ENCODE results near the gene PAPPA.

PAPPA gene

DNA sequence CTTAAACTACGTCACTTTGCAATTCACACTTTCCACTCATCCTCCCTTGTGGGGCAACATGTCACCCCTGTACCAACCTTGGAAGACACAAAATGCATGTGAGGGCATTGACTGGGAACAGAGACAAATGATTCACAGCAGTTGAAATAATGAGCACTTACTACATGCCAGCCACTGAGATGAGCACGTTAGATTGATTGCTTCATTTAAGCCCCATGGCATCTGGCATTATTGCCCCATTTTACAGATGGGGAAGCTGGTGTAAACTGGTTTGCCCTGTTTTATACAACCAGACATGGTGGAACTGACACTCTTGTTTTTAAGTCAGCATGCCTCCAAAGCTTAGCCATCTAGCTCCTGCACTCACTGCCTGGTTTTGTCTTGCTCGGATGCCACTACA is 204.7 kb downstream of the PAPPA start:
- Histone ChIP-seq H3K36me3 (ENCODE audit: low read length) (no peaks in the 10 kb centered on the region), H3K4me2 (ENCODE audit: low read depth, low read length, poor library complexity, severe bottlenecking) (no peak overlapping the region)

DNA sequence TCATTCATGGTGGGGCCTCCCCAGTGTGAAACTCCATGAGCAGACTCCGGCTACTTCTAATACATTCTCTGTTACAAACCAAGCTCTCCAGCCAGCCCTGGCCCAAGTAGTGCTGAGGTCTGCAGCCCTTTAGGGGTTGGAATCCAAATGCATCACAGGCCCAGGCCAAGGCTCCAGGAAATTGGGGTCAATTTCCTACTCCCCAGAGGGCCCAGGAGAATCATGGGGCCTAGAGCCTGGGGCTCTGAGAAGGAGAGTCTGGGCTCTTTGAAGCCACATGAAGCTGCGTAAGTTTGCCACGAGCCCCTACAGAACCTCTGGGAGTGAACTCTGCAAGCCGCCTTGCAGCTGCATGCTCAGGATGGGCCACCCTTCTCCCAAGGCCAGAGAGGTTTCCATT is 206.4 kb downstream of the PAPPA start:
- Histone ChIP-seq H3K27me3 (ENCODE audit: low read length) (no peaks in the 10 kb centered on the region), H3K9me3 (ENCODE audit: insufficient read depth, low read length) (no peaks in the 10 kb centered on the region), H3K79me2 (ENCODE audit: insufficient read depth, low read length) (no peaks in the 10 kb centered on the region), H3K36me3 (ENCODE audit: low read length) (no peaks in the 10 kb centered on the region), H3K9me2 (replicated peaks; ENCODE audit: insufficient read depth, low read length) (no peaks in the 10 kb centered on the region), H3K27ac (ENCODE audit: low read depth, low read length) (no peak overlapping the region), H3K4me2 (ENCODE audit: low read depth, low read length, poor library complexity, severe bottlenecking) (no peak overlapping the region), H3K9ac (ENCODE audit: low read length) (no peak overlapping the region), H3K4me3 (ENCODE audit: insufficient read depth, low read length, poor library complexity, severe bottlenecking) (no peak overlapping the region), H2AFZ (ENCODE audit: low read depth, low read length, severe bottlenecking) (no peak overlapping the region), H3F3A (ENCODE audit: insufficient read depth) (no peaks in the 10 kb centered on the region), H4K20me1 (ENCODE audit: low read depth, low read length) (no peaks in the 10 kb centered on the region)
- TF ChIP-seq, protein P1, sequence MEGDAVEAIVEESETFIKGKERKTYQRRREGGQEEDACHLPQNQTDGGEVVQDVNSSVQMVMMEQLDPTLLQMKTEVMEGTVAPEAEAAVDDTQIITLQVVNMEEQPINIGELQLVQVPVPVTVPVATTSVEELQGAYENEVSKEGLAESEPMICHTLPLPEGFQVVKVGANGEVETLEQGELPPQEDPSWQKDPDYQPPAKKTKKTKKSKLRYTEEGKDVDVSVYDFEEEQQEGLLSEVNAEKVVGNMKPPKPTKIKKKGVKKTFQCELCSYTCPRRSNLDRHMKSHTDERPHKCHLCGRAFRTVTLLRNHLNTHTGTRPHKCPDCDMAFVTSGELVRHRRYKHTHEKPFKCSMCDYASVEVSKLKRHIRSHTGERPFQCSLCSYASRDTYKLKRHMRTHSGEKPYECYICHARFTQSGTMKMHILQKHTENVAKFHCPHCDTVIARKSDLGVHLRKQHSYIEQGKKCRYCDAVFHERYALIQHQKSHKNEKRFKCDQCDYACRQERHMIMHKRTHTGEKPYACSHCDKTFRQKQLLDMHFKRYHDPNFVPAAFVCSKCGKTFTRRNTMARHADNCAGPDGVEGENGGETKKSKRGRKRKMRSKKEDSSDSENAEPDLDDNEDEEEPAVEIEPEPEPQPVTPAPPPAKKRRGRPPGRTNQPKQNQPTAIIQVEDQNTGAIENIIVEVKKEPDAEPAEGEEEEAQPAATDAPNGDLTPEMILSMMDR (IDR thresholded peaks at IDR 0.05; ENCODE audit: insufficient read depth, low read length, poor library complexity, severe bottlenecking) = no peak
- no peak for TF ChIP-seq EZH2phosphoT487 (conservative IDR thresholded peaks at IDR 0.05; ENCODE audit: low read length)

More for the DNA sequence above, 204.7 kb downstream of the PAPPA start:
- Histone ChIP-seq H3K9me3 (ENCODE audit: insufficient read depth, low read length) (no peaks in the 10 kb centered on the region), H3K79me2 (ENCODE audit: insufficient read depth, low read length) (no peaks in the 10 kb centered on the region), H3K4me3 (ENCODE audit: insufficient read depth, low read length, poor library complexity, severe bottlenecking) (no peak overlapping the region), H3K27ac (ENCODE audit: low read depth, low read length) (no peak overlapping the region), H2AFZ (ENCODE audit: low read depth, low read length, severe bottlenecking) (no peak overlapping the region), H3K9me2 (replicated peaks; ENCODE audit: insufficient read depth, low read length) (no peaks in the 10 kb centered on the region), H4K20me1 (ENCODE audit: low read depth, low read length) (no peaks in the 10 kb centered on the region), H3K9ac (ENCODE audit: low read length) (no peak overlapping the region), H3K27me3 (ENCODE audit: low read length) (no peaks in the 10 kb centered on the region), H3F3A (ENCODE audit: insufficient read depth) (no peaks in the 10 kb centered on the region)
- TF ChIP-seq, protein P1 (IDR thresholded peaks at IDR 0.05; ENCODE audit: insufficient read depth, low read length, poor library complexity, severe bottlenecking) = no peak
- no peak for TF ChIP-seq EZH2phosphoT487 (conservative IDR thresholded peaks at IDR 0.05; ENCODE audit: low read length)

DNA sequence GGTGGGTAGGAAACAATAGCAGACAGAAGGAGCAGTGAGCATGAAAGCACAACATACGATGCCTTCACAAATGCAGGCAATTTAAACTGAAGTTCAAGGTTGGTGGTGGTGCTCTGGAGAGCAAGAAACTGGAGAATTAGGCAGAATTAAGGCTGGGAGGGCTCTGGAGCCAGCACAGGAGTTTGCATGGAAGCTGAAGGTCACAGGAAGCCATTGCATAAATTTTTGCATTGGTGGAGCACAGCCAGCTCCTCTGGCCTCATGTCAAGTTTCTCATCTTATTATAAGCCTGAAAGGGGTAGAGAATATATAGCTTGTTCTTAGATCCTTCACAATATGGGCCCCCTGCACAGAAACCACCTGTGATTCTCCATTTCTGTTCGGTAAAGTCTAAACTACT is 207.4 kb downstream of the PAPPA start:
- no peak overlapping the region for H3K4me3 ChIP-seq (ENCODE audit: insufficient read depth, low read length, poor library complexity, severe bottlenecking)
- no peaks in the 10 kb centered on the region for H3F3A ChIP-seq (ENCODE audit: insufficient read depth)
- no peak overlapping the region for H3K4me2 ChIP-seq (ENCODE audit: low read depth, low read length, poor library complexity, severe bottlenecking)
- no peaks in the 10 kb centered on the region for H4K20me1 ChIP-seq (ENCODE audit: low read depth, low read length)
- H3K9me3 ChIP-seq (ENCODE audit: insufficient read depth, low read length) = no peaks in the 10 kb centered on the region
- H3K36me3 ChIP-seq (ENCODE audit: low read length) = no peaks in the 10 kb centered on the region
- TF ChIP-seq EZH2phosphoT487 (conservative IDR thresholded peaks at IDR 0.05; ENCODE audit: low read length) = no peak
- TF ChIP-seq, protein P1 (IDR thresholded peaks at IDR 0.05; ENCODE audit: insufficient read depth, low read length, poor library complexity, severe bottlenecking) = no peak
- no peak overlapping the region for H3K9ac ChIP-seq (ENCODE audit: low read length)
- no peak overlapping the region for H2AFZ ChIP-seq (ENCODE audit: low read depth, low read length, severe bottlenecking)
- H3K27ac ChIP-seq (ENCODE audit: low read depth, low read length) = no peak overlapping the region
- no peaks in the 10 kb centered on the region for H3K79me2 ChIP-seq (ENCODE audit: insufficient read depth, low read length)
- no peaks in the 10 kb centered on the region for H3K9me2 ChIP-seq (replicated peaks; ENCODE audit: insufficient read depth, low read length)
- H3K27me3 ChIP-seq (ENCODE audit: low read length) = no peaks in the 10 kb centered on the region

Data from SU-DHL-6 (cell line).